ENCODE data around the gene WFDC9.
"Not testable (repeated sequence)": the region's sequence is repeated elsewhere in the genome, so short reads cannot be mapped to it uniquely, and the experiment has no call there.

Gene WFDC9

DNA sequence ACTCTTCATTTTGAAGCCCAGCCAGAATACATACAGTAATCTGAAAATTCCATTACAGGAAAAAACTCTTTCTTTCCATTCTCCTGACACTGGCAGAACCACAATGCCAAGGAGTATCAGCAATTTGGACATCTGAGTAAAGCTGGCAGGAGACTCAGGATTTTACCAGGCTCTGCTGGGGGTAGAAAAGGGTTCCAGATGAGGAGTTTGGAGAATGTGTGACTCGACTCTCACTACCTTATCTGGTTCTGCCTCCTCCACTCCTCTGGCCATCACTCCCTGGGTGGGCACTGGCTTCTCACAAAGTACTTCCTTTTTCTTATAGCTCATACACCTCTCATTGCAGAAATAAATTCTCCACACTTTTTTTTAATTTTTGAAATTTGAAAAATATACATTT lies 41.4 kb downstream of the WFDC9 start:
- DNase-seq: no peak

- no peak for DNase-seq
Observed at GRCh38 chr20:45588800-45589199, 42.3 kb downstream of the WFDC9 start.

DNA sequence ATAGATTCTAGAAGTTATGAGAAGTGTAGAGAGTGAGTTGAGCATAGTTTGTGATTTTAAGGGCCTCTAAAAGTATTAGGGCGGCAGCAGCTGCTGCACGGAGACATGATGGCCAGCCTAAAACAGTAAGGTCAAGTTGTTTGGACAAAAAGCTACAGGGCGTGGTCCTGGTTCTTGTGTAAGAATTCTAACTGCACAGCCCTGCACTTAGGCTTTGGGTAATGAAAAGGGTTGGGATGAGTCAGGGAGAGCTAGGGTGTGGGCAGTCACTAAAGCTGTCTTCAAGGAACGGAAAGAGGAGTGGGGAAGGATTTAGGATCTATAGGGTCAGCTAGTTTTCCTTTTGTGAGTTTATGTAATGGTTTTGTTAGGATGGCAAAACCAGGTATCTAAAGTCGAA lies 45.1 kb downstream of the WFDC9 start:
- DNase-seq: not testable (repeated sequence)

- DNase-seq: not testable (repeated sequence)
Observed at GRCh38 chr20:45584294-45584693, 46.8 kb downstream of the WFDC9 start.

DNA sequence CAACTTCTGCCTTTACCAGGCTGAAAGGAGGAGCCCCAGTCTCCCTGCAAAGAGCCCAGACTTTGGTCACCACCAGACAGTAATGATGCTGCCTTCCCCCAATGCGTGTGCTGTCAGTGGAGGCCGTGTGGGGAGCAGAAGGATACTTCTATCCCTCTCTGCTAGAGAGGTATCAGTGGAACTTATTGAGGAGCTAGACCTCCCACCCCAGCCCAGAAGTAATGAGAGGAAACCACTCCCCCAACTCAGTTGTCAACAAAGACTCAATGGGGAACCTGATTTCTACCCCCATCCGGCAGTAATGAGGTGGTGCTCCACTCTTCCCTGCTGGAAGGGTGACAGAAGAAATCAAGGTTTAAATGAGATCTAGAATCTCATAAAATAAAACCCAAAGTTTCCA lies 47.6 kb downstream of the WFDC9 start:
- DNase-seq: no peak

- DNase-seq: no peak
Observed at GRCh38 chr20:45581702-45582101, 49.4 kb downstream of the WFDC9 start.

GRCh38 chr20:45579184-45579583 lies 51.9 kb downstream of the WFDC9 start, which contains the start of gene WFDC8:
Gene WFDC8, minus strand, starts transcription at chr20:45579284. Its CDS starts 37 bp downstream, at chr20:45579247.
- no peak for DNase-seq

DNA sequence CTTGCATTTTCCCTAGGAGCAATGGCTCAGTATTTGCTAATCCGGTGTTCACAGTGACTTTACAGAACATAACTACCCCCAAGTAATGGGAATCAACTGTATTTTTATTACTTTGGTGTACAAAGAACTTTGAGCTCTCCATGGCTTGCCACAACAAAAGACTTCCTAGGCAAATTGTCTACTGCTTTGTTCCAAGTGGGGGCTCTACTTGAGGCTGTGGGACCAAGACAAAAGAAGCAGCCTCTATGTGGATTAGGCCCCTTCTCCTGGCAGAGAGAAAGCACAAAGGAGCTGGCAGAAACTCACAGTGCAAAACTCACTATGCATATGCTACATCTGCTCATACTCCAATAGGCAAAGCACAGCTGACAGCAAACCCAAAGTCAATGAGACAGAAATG lies 52.9 kb downstream of the WFDC9 start:
- no peak for DNase-seq

- no peak for DNase-seq
Observed at GRCh38 chr20:45576995-45577394, 54.1 kb downstream of the WFDC9 start.

DNA sequence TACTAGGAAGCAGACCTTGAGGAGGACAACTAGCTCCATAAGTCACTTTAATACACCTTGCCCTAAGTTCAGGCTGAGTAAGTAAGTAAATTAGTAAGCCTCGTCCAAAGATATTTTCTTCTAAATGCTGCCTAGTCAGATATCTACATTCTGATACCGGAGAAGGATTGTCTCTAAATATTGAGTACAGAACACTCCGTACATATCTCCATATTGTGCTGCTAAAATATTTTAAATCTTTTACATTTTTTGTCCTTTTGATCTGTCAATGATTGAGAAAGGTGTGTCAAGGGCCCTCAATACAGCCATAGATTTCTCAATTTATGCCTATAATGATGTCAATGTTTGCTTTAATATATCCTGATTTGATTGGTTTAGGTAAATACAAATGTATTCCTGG lies 55.2 kb downstream of the WFDC9 start:
- no peak for DNase-seq

DNA sequence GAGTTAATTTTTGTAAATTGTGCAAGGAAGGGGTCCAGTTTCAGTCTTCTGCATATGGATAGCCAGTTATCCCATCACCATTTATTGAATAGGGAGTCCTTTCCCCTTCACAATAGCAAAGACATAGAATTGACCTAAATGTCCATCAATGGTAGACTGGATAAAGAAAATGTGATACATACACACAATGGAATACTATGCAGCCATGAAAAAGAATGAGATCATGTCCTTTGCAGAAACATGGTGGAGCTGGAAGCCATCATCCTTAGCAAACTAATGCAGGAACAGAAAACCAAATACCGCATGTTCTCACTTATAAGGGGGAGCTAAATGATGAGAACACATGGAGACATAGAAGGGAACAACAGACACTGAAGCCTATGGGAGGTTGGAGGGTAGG lies 61.4 kb downstream of the WFDC9 start:
- not testable (repeated sequence) for DNase-seq

- no peak for DNase-seq
Observed at GRCh38 chr20:45564760-45565276, 66.3 kb downstream of the WFDC9 start.
